GM12892 (cell line): ENCODE results near the gene DOCK4.
"Not testable (repeated sequence)": the region's sequence is repeated elsewhere in the genome, so short reads cannot be mapped to it uniquely, and the experiment has no call there.

Experiments
- POLR2A ChIP-seq: IDR thresholded peaks from 2 replicates; pipeline ENCODE4 v1.6.1; 2011; ENCODE audit warnings: low read depth, low read length, control low read depth
- POLR2AphosphoS5 ChIP-seq: IDR thresholded peaks from 2 replicates; pipeline ENCODE4 v1.6.1; 2011; ENCODE audit warnings: low read depth, low read length, control low read depth
- TAF1 ChIP-seq: IDR thresholded peaks from 2 replicates; pipeline ENCODE4 v1.6.1; 2011; ENCODE audit warnings: low read depth, mild to moderate bottlenecking, control low read depth, low read length, borderline replicate concordance

DNA sequence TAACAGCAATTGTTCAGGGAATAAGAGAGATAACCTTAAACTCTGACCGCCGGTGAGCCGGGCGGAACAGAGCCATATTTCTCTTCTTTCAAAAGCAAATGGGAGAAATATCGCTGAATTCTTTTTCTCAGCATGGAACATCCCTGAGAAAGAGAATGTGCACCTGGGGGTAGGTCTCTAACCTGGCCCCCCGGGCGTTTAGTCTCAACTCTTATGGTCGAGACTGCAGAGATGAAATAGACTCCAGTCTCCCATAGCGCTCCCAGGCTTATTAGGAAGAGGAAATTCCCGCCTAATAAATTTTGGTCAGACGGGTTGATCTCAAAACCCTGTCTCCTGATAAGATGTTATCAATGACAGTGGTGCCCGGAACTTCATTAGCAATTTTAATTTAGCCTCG is 43.8 kb upstream of the DOCK4 start:
- not testable (repeated sequence) for TF ChIP-seq TAF1, POLR2A, POLR2AphosphoS5
